NCI-H1436 treated with DMSO at 0.1 percent for 48 hours (cell line): ENCODE results near the gene PXN.

Experiments used
- DNase-seq: peaks from one replicate; lab custom pipeline; 2025; lab: John Stamatoyannopoulos, UW

Gene PXN

GRCh38 chr12:120172053-120172452 lies 93.5 kb downstream of the PXN start:
- no peak for DNase-seq

GRCh38 chr12:120170631-120171030 lies 94.9 kb downstream of the PXN start:
- no peak for DNase-seq

- no peak for DNase-seq
These were observed 95.6 kb downstream of the PXN start for GRCh38 chr12:120169946-120170345.

- DNase-seq, result no peak
These were observed 97.2 kb downstream of the PXN start for GRCh38 chr12:120168337-120168736.

- no peak for DNase-seq
These were observed 97.9 kb downstream of the PXN start for GRCh38 chr12:120167529-120168095.

- no peak for DNase-seq
These were observed 101.2 kb downstream of the PXN start for GRCh38 chr12:120164293-120164692.

GRCh38 chr12:120162763-120163162 lies 102.8 kb downstream of the PXN start:
- DNase-seq, result no peak

GRCh38 chr12:120161852-120162251 lies 103.7 kb downstream of the PXN start:
- no peak for DNase-seq
